Kidney (tissue), 14 donors: ENCODE measurements around the gene SLC7A6OS. TPM values are rescaled to one million over a fixed set of nuclear protein-coding genes. Genes with fewer than 3 reads are reported as not detected.

Experiments used
- DNase-seq, 5 donors: peaks; one replicate each; pipeline ENCODE4 v3.0.0-alpha.2; 2013 to 2020
- FAIRE-seq: peaks from 2 replicates; lab custom pipeline; 2012; peaks lifted over from hg19 to GRCh38; lab: Jason Lieb, UNC
- H3K27ac ChIP-seq, 2 donors: one replicate each; pipeline ENCODE4 v1.7.0; 2013; ENCODE audit warnings: low read depth in 2 of 2, low read length in 2 of 2, inconsistent platforms in 1 of 2
- H3K27me3 ChIP-seq: one replicate; pipeline ENCODE4 v1.7.1; 2013; ENCODE audit warnings: low read length, inconsistent platforms; ENCODE audit not compliant: control insufficient read depth, insufficient read depth
- H3K36me3 ChIP-seq, 3 donors: one replicate each; pipeline versions ENCODE4 v1.7.0 to v1.7.1; 2013; ENCODE audit warnings: low read length in 3 of 3, control low read depth in 1 of 3, inconsistent platforms in 1 of 3; ENCODE audit not compliant: insufficient read depth in 3 of 3, control insufficient read depth in 2 of 3
- H3K4me1 ChIP-seq, 3 donors: one replicate each; pipeline versions ENCODE4 v1.7.0 to v1.7.1; 2013; ENCODE audit warnings: low read length in 3 of 3, inconsistent platforms in 1 of 3, low read depth in 1 of 3; ENCODE audit not compliant: control insufficient read depth in 2 of 3, insufficient read depth in 2 of 3
- H3K4me3 ChIP-seq, 3 donors: one replicate each; pipeline versions ENCODE4 v1.7.0 to v1.8.1; 2013; ENCODE audit warnings: low read length in 3 of 3, control low read depth in 1 of 3, inconsistent platforms in 1 of 3
- H3K9ac ChIP-seq, 3 donors: one replicate each; pipeline versions ENCODE4 v1.7.0 to v1.7.1; 2013; ENCODE audit warnings: low read length in 3 of 3, control low read depth in 1 of 3, inconsistent platforms in 1 of 3
- H3K9me3 ChIP-seq, 3 donors: one replicate each; pipeline versions ENCODE4 v1.7.0 to v1.7.1; 2013; ENCODE audit warnings: low read length in 3 of 3, control low read depth in 1 of 3, inconsistent platforms in 1 of 3; ENCODE audit not compliant: control insufficient read depth in 2 of 3, insufficient read depth in 1 of 3
- CTCF ChIP-seq: IDR thresholded peaks from 3 replicates; pipeline ENCODE4 v1.5.1; 2012; ENCODE audit warnings: mild to moderate bottlenecking, moderate library complexity, borderline replicate concordance; ENCODE audit not compliant: insufficient read depth; ENCODE audit errors: extremely low read depth
- intact Hi-C: fragments of 100-400 bp; cut with DNase I; formaldehyde crosslinking; loops from one replicate; pipeline ENCODE4 v1.11.1; 2022
- polyA plus RNA-seq: library from polyadenylated mRNA; stranded (reverse); fragments of 350-450 nt; fragmentation: Illumina TruSeq; extraction: RNeasy Lipid Tissue Mini Kit (QIAGEN cat#74804); gene quantifications from one replicate; pipeline ENCODE4 v1.2.3, GENCODE V29; 2014; ENCODE audit warnings: low read depth, low replicate concordance; ENCODE audit not compliant: insufficient read depth
- total RNA-seq: library from RNA; stranded (reverse); fragmentation: NEBNext Ultra II Directional; extraction: Animal tissue kit (Norgen Biotek cat#: 25700); gene quantifications from one replicate; pipeline ENCODE4 v1.2.1, GENCODE V29; 2021
- donor health status: control.
- donor health status: control.
- donor health status: control.
- donor health status: control.
- donor health status: control.
- donor health status: DM: yes; HTN: yes; CAD: no.
- donor health status: Normal renal cell carcinoma (clear cell type).

Gene SLC7A6OS
- total and polyA plus RNA-seq, 2 donors from 2014 or later: 9.2 to 20.3 TPM

- H3K4me1 ChIP-seq: peaks cover 0 to 8% (median 4%) of the 10 kb centered on the region in 3 donors
- intact Hi-C loops: no loop called here
- no peak overlapping the region for H3K27ac ChIP-seq
- no peak for TF ChIP-seq CTCF
- no peak overlapping the region for H3K9ac ChIP-seq
- H3K27me3 ChIP-seq: no peaks in the 10 kb centered on the region
- DNase-seq: no peak
- no peak for FAIRE-seq
- no peak overlapping the region for H3K4me3 ChIP-seq
- H3K36me3 ChIP-seq: no peaks in the 10 kb centered on the region
- H3K9me3 ChIP-seq: no peaks in the 10 kb centered on the region
Measured at GRCh38 chr16:68279726-68280558, 30.8 kb downstream of the SLC7A6OS start.

DNA sequence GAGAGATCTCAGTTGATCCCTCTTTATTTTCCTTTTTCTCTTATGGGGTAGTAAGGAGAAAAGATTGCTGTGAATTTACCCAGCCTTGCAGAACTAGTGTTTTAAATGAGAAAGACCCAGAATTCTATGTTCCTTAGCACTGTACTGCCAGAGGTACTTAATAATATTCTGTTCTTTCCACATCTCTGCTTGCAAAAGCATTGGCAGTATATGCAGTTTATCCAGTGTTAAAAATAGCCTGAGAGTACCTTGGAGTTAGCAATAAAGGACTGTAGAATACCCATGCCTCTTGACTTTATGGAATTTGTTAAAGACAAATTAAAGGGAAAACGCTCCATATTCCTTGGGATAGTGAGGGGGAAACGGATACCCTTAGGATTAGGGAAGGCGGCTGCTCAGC lies 34.5 kb downstream of the SLC7A6OS start:
- H3K36me3 ChIP-seq: peaks cover 0 to 7% (median 0%) of the 10 kb centered on the region in 3 donors
- peaks cover 0 to 5% (median 4%) of the 10 kb centered on the region in 3 donors for H3K4me1 ChIP-seq
- H3K27ac ChIP-seq: peak overlapping the region in 1 of 2 donors; percentile 53
- H3K9ac ChIP-seq: peak overlapping the region in 1 of 3 donors; percentile 2
- H3K27me3 ChIP-seq: no peaks in the 10 kb centered on the region
- no peaks in the 10 kb centered on the region for H3K9me3 ChIP-seq
- no peak for FAIRE-seq
- TF ChIP-seq CTCF: no peak
- no peak overlapping the region for H3K4me3 ChIP-seq
- intact Hi-C loops: no loop called here
- no peak for DNase-seq

DNA sequence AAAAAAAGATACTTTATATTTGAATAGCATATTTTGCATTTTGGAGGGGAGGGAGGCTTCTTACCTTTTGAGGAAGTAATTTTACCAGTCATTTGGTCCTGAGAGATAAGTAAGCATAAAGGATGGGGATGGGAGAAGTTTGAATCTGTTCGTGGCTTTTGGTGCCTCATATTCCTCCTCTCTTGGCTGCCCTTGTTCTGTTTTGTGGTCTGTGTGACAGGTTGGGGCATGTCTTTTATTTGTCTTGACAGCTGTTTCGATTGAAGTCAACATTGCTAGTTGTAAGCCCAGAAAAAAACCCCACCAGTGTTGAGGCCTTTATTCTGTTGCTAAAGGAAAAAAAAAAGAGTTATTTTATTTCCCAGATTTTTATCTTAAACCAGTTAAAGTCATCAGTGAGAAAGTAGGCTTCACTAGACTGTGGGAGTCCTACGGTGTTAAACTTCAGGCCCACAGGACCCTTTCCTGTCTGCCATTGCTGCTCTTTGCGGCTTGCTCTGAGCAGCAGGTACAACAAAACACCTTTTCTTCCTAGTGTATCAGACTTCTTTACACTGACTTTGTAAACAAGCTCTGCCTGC lies 35.0 kb downstream of the SLC7A6OS start:
- intact Hi-C loops: no loop called here
- no peaks in the 10 kb centered on the region for H3K9me3 ChIP-seq
- no peaks in the 10 kb centered on the region for H3K27me3 ChIP-seq
- no peak overlapping the region for H3K4me3 ChIP-seq
- TF ChIP-seq CTCF: no peak
- peaks cover 0 to 5% (median 4%) of the 10 kb centered on the region in 3 donors for H3K4me1 ChIP-seq
- peak overlapping the region in 1 of 3 donors; percentile 2 for H3K9ac ChIP-seq
- DNase-seq (no peak), FAIRE-seq (no peak)
- H3K27ac ChIP-seq: peak overlapping the region; percentile 1 to 53
- H3K36me3 ChIP-seq: peaks cover 0 to 7% (median 0%) of the 10 kb centered on the region in 3 donors
